HG03060 (cell line): Measurements from ENCODE around the gene S100A12.

Experiments used
- ATAC-seq: cut with Tn5 transposase; IDR thresholded peaks from one replicate; pipeline ENCODE4 v1.9.1; 2021; ENCODE audit warnings: low read depth, moderate number of reproducible peaks; ENCODE audit not compliant: unreplicated experiment

The S100A12 gene

DNA sequence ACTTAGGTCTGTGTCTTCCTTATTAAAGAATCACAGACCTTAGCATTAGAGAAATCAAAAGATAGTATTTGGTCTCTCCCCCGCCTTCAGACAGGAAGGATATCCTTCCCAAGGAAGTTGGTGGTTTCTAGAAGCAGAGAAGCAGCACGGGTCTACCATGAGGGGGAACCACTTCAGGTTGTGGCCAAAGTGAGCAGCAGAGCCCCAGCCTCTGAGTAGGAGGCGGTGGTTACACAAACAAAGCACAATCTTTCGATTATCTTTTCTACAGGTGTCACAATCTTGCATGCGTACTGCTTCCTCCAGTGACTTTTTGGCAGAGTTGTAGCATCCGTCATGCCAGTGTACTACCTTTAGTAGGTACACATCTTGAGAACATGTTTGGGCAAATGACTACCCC lies 35.6 kb downstream of the S100A12 start:
- ATAC-seq: no peak

DNA sequence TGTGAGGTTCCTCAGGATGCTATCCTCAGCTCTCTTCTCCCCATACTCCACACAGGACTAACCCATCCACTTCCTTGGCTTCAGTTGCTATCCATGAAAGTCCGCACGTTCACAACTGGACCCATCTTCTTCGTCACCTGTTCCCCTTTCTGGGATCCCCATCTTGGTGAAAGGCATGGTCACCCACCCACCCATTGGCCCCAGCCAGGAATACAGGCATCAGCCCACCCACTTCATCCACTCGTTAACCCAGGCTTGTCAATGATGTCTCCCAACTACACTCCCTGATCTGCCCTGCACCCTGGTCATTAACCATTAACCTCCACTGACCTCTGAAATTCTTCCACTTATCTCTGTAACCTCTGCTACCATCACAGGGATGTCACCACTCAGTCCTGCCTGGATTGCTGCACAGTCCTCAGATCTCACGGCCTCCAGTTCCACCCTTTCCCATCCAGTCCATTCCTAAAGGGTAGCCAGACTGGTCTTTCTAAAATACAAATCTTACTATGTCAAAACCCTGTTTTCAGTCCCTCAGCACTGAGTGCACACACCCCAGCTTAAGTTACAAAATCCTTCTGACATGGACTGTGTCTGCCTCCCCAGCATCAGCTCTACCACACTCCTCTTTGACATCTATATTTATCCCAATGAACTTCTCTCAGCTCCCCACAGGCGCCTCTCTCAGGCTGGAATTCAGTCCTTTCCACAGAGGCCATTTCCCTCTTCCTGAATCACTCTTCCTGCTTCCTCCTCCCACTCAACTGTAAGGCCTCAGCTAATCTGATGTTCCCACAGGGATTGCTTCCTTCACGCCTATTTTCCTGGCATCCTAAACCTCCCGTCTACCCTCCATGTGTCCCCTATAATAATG lies 37.2 kb downstream of the S100A12 start:
- no peak for ATAC-seq

DNA sequence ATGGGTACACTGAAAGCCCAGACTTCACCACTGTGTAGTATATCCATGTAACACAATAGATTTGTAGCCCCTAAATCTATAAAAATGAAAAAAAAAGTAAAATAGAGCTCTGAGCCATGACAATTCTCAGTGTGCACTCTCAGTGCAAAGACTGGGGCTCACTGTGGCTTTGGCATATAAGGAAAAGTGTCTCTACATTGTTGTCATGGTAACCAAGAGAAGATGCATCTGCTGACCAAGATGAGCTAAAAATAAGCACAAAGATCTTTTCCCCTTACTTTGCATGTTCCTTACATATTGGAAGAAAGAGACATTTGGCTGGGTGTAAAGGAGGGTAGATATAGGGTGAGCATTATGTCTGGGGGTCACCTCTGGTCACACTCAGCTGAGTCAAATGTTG lies 38.8 kb downstream of the S100A12 start:
- no peak for ATAC-seq

GRCh38 chr1:153333902-153334301 lies 41.5 kb downstream of the S100A12 start:
- ATAC-seq: no peak

DNA sequence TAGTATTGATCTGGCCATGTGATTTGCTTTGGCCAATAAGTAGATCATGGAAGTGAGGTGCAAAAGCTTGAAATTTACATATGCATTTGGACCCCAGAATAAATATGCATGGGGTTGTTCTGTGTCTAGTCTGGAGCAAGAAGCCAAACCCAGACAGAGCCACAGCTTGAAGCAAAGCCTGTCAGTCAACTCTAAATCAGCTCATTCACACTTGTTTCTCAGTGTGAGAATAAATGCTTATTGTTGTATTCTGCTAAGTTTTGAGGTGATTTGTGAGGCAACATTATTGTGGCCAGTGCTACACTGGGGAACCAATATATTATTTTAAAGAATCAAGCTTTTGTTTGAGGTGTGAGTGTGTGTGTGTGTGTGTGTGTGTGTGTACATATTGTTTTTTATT lies 50.5 kb downstream of the S100A12 start:
- no peak for ATAC-seq
